BJ (cell line): Measurements from ENCODE around the gene MARCO. TPM values are rescaled to one million over a fixed set of nuclear protein-coding genes. Genes with fewer than 3 reads are reported as not detected.

Source experiments
- CTCF ChIA-PET: fragments of 350-600 bp; formaldehyde crosslinking; extraction: SDS; loops from one replicate; lab custom pipeline; 2021; ENCODE audit warnings: antibody characterized with exemption, inconsistent platforms; lab: Yijun Ruan, JAX
- POLR2A ChIA-PET: fragments of 300-600 bp; sonication (Branson Sonifier 250); formaldehyde crosslinking; extraction: SDS; loops from one replicate; lab custom pipeline; 2021; ENCODE audit warnings: antibody characterized with exemption; lab: Charles Lee
- DNase-seq: peaks from one replicate; pipeline ENCODE4 v3.0.0-alpha.2; 2011; ENCODE audit warnings: low read depth
- H3K27me3 ChIP-seq: 2 replicates; pipeline ENCODE4 v1.6.0; 2011; ENCODE audit warnings: low read length; ENCODE audit not compliant: control insufficient read depth, insufficient read depth
- H3K36me3 ChIP-seq: 2 replicates; pipeline ENCODE4 v1.5.1; 2011; ENCODE audit warnings: low read length; ENCODE audit not compliant: control insufficient read depth, insufficient read depth
- H3K4me3 ChIP-seq: 2 replicates; pipeline ENCODE4 v1.5.1; 2011; ENCODE audit warnings: low read depth, mild to moderate bottlenecking, control low read depth, low read length
- polyA plus RNA-seq: library from polyadenylated mRNA; depleted of rRNA; stranded (reverse); fragments of >200 nt; gene quantifications from 2 replicates; pipeline ENCODE4 v1.2.3, GENCODE V29; 2011
- TF ChIP-seq, protein P1 (sequence below): IDR thresholded peaks from 2 replicates; pipeline ENCODE4 v1.5.1; 2011; ENCODE audit warnings: low read depth, mild to moderate bottlenecking, control low read depth, inconsistent platforms, low read length, moderate library complexity; ENCODE audit not compliant: insufficient read depth

The MARCO gene
- polyA plus RNA-seq, 1 experiment, result not detected

DNA sequence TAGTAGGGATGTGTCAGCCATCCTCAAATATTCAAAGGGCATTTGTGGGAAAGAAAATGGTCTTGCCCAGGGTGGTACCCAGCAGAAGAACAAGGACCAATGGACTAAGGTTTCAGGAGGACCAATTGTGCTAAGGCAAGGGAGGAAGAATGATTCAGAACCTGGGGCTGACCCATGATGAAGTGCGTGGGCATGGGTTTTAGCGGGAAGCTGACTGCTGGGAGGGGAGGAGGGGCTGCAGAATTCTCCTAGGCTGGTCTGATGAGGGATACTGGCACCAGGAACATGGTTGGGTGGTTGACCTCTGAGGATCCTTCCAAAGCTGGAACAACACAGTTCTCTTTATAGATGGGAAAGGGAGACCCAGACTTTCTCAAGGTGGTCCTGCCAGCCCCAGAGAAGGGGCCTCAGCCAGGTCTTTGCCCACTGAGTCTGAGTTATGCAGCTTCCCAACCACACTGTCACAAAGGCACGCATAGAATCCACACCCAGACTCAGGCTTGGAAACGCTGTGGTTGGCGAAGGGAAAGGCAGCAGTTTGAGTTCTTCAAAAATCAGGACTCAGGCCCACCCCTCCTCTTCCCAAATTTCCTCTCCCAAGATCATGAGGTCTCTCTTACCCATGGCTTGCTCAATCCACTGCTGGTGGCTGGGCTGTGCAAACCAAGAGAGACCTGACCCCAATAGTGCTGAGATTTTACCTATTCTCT is 37.3 kb downstream of the MARCO start:
- TF ChIP-seq, protein P1, sequence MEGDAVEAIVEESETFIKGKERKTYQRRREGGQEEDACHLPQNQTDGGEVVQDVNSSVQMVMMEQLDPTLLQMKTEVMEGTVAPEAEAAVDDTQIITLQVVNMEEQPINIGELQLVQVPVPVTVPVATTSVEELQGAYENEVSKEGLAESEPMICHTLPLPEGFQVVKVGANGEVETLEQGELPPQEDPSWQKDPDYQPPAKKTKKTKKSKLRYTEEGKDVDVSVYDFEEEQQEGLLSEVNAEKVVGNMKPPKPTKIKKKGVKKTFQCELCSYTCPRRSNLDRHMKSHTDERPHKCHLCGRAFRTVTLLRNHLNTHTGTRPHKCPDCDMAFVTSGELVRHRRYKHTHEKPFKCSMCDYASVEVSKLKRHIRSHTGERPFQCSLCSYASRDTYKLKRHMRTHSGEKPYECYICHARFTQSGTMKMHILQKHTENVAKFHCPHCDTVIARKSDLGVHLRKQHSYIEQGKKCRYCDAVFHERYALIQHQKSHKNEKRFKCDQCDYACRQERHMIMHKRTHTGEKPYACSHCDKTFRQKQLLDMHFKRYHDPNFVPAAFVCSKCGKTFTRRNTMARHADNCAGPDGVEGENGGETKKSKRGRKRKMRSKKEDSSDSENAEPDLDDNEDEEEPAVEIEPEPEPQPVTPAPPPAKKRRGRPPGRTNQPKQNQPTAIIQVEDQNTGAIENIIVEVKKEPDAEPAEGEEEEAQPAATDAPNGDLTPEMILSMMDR, result no peak
- ChIA-PET CTCF (no interaction called here), POLR2A (no interaction called here)
- Histone ChIP-seq H3K4me3 (no peak overlapping the region), H3K27me3 (no peaks in the 10 kb centered on the region), H3K36me3 (no peaks in the 10 kb centered on the region)
- no peak for DNase-seq

DNA sequence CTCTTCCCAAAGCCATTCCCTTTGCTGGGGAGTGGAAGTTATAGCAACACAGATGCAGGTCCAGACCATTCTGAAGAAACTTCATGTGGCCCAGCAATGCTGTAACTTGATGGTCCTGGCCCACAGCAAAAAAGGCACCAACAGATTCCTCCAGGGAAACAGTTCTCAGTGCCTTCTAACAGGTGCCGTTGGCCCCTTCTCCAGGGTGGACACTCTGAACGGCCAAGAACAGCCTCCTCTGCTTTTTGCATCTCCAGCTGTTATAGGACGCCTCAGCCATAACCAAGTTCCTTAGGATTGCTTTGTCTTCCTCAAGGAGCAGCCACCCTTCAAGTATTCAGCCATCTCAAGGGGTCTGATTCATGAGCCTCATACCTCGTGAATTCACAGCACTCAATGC is 38.0 kb downstream of the MARCO start:
- TF ChIP-seq, protein P1, result no peak
- DNase-seq, result no peak
- no peak overlapping the region for H3K4me3 ChIP-seq
- H3K36me3 ChIP-seq, result no peaks in the 10 kb centered on the region
- ChIA-PET POLR2A (no interaction called here), CTCF (no interaction called here)
- no peaks in the 10 kb centered on the region for H3K27me3 ChIP-seq

DNA sequence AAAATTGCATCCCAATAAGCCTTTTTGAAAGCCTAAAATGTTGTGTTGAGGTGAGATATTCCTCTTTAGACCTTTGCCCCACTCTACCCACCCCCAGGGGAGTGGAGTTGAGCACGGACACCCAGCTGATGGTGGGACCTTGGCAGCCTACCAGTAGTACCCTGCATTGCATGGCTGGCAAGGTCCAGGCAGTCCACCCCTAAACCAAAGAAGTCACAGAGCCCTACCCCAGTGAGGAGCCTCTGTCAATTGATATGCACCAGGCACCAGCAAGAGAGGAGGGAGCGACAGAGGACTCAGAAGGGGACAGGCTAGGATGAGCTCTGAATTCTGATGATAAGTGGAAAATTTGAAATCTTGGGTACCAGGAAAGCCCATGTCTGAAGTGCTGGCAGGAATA is 38.6 kb downstream of the MARCO start:
- DNase-seq, result no peak
- Histone ChIP-seq H3K27me3 (no peaks in the 10 kb centered on the region), H3K4me3 (no peak overlapping the region), H3K36me3 (no peaks in the 10 kb centered on the region)
- TF ChIP-seq, protein P1, result no peak
- ChIA-PET CTCF (no interaction called here), POLR2A (no interaction called here)

DNA sequence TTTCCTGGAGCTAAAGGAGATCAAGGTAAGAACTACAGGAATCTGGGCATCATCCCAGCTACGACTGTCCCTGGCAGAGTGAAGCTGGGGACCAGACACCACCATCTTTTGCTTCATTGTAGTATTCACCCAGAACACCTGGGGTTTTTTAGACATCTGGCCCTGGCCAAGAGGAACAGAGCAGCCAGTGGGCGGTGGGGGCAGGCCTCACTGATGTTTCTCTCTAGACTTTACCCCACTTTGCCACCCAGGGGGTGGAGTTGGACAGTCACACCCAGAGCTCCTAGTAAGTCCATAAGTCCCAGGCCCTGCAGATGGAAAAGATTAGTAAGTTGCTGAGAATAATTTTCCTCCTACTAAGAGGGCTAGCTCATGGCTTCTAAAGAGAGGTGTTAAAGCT is 39.6 kb downstream of the MARCO start:
- H3K36me3 ChIP-seq, result no peaks in the 10 kb centered on the region
- no peaks in the 10 kb centered on the region for H3K27me3 ChIP-seq
- no peak for DNase-seq
- ChIA-PET POLR2A (no interaction called here), CTCF (no interaction called here)
- H3K4me3 ChIP-seq, result no peak overlapping the region
- TF ChIP-seq, protein P1, result no peak

DNA sequence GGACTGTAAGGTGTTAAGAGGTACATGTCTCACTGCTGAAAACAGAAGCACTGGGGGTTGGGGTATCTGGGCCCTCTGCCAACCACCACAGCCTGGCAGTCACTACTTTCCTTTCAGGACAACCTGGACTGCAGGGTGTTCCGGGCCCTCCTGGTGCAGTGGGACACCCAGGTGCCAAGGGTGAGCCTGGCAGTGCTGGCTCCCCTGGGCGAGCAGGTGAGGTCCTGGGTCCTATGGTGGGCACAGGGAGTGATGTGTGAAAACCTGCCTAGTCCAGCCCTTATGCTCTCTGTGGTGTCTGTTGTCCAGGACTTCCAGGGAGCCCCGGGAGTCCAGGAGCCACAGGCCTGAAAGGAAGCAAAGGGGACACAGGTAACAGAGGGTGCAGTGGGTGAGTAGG is 40.0 kb downstream of the MARCO start:
- no peak for DNase-seq
- Histone ChIP-seq H3K4me3 (no peak overlapping the region), H3K27me3 (no peaks in the 10 kb centered on the region), H3K36me3 (no peaks in the 10 kb centered on the region)
- CTCF ChIA-PET, result no interaction called here
- POLR2A ChIA-PET, result no interaction called here
- TF ChIP-seq, protein P1, result no peak
